ENCODE measurements around the gene DCBLD1.
A peak's percentile ranks its signal among the peaks of the same experiment; 100 is the strongest.

DCBLD1 gene

DNA sequence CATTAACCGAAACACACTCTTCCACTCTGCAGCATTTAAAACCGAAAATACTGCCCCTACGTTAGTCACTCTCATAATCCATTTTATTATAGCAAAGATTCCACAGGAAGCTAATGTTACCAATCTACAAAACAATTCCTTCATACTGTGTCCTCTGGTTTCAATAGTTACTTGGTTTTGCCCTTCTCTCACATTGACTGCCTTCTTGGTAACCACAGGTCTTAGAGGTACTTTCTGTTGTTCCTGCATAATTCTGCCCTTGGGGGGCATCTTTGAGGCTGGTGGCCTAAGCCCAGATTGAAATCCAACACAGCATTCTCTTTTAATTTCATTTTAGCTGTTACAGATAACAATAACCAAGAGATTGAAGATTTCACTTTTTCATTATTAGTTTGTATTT lies 9.8 kb upstream of the DCBLD1 start:
- no peak for DNase-seq

GRCh38 chr6:117473401-117473800 lies 9.1 kb upstream of the DCBLD1 start:
- no peak for DNase-seq

GRCh38 chr6:117477988-117478852 lies 4.3 kb upstream of the DCBLD1 start:
- no peak for DNase-seq

DNA sequence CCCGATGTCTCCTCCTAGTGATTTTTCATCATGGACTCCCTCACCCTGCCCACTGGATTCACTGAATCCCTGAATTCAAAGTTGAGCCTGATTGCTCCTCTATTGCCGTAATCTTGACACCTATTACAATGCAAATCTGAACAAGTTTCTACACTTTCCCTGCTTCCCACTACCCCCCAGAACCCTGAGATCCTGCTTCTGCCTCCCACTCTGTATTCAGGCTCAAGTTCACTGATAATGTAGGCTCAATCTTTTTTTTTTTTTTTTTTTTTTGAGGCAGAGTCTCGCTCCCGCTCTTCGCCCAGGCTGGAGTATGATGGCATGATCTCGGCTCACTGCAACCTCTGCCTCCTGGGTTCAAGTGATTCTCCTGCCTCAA lies 3.6 kb upstream of the DCBLD1 start:
- DNase-seq: no peak

GRCh38 chr6:117480651-117481050 lies 1.8 kb upstream of the DCBLD1 start:
- no peak for DNase-seq

- DNase-seq: no peak
Measured at GRCh38 chr6:117481278-117481925, 1.1 kb upstream of the DCBLD1 start.

DNA sequence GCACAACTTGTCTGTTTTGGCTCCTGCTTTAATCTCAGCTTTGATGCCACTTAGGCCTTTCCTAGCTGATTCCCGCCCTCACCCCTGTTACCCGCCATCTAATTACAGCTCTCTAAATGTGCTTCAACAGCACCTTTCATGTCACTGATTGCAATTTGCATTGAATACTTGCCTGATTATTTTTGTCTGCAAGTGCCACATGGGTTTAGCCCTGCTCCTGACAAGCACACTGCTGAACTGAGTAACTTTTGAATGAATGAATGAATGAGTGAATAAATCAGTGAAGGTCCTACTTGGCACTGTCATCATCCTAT lies 591 bp upstream of the DCBLD1 start:
- no peak for DNase-seq

DNA sequence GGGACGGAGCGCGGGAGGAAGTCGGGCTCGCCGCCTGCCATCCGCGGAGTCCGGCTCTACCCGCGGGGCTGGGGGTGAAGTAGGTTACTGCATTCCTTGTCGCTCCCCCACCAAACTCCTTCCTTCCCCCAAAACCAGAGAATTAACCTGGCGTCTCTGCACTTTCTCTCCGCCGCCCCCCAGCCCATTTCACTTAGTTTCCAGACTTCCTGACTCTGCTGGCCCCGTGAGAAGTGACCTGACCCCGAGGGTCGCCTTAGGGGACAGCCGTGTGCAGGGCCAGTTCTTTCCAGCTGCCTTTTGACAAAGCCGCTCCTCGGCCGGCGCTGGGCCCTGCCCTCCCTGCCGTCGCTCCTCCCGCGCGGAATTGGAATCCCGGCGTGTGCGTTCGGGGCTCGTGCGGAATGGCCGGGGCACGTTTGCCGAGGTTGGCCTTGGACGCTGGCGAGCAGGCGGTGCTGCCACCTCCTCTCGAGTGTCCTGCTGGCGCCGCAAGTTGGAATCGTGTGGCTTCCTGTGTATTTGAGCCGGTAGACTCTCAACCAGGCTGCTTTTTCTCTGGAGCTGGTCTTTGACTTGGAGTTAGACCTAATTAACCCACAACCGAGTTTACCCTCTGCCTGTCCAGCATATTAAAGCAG lies 650 bp downstream of the DCBLD1 start:
- peak; percentile 1 for DNase-seq

DNA sequence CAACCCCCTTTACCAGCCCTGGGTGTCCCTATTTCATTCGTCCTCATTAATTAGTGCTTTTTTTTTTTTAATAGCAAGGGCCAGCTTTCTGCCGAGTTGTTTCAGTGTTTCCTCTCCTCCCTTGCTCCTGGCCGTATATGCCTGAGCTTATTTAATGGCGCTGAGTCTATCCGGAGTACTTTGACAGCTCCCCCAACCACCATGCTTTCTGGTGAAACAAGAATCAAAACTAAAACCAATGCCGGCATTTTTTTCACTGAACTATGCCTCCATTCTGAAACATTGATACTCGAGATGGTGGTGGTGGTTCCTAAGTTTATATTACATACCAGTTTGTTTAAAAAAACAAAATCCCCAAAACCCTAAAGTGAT lies 1.2 kb downstream of the DCBLD1 start:
- DNase-seq: no peak

- DNase-seq: no peak
Measured at GRCh38 chr6:117484052-117484646, 1.7 kb downstream of the DCBLD1 start.

DNA sequence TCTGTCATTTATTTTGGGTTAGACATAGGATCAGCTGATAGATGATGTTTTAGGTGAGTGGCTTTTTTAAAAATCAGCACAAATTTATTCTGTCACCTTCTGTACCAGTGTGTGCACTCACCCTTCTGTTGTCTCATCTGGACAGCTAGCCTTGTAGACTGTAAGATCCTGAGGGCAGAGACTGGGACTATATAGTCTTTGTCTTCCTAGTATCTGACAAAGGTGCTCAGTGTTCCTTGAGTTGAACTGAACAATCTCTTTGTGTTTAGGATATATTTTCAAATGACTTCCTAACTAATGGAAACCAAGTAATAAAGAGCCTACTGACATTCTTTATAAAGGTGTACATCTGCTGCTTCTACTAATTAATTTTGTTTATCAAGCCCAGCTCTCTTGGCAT lies 3.0 kb downstream of the DCBLD1 start:
- DNase-seq: no peak

DNA sequence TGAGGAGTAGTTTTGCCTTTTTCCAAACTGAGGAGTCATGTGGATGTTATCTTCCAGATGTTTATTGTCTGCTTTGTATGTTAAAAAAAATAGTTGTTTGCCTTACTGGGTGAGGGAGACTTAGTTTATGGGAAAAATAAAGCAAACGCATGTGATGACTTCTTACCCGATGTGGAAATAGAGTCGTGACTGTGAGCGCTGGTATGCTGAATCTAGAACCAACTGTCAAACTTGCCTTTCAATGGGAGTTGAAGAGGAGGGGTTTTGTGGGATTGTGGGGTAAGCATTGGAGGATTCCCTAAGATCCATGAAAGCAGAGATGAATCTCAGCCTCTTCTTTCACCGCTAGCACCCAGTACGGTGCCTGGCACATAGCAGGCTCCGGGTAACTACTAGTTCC lies 5.3 kb downstream of the DCBLD1 start:
- DNase-seq: no peak

DNA sequence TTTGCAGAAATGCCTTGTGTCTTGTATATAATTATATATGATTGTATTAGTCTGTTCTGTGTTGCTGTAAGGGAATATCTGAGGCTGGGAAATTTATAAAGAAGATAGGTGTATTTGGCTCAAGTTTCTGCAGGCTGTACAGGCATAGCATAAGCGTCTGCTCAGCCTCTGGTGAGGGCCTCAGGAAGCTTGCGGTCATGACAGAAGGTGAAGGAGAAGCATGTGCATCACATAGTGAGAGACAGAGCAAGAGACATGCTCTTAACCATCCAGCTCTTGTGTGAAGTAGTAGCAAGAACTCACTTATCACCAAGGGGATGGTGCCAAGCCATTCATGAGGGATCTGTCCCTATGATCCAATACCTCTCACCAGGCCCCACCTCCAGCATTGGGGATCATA lies 6.5 kb downstream of the DCBLD1 start:
- no peak for DNase-seq

DNA sequence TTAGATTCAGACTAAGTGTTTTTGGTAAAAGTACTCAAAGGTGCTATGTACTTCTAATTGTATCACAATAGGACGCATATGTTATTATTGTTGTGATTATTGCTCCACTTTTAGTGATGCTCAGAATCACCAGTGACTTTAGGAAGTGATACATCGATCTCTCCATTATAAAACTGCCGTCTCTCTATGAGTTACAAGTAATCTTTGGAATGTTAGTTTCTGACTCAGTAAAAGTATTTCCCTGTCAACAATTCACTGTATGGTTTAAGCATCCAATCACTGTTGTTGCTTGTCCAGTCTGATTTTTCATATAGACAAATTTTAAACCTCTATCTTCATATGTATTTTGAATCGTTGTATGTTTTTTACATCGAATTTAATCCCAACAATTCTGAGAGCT lies 9.4 kb downstream of the DCBLD1 start:
- DNase-seq: no peak

DNA sequence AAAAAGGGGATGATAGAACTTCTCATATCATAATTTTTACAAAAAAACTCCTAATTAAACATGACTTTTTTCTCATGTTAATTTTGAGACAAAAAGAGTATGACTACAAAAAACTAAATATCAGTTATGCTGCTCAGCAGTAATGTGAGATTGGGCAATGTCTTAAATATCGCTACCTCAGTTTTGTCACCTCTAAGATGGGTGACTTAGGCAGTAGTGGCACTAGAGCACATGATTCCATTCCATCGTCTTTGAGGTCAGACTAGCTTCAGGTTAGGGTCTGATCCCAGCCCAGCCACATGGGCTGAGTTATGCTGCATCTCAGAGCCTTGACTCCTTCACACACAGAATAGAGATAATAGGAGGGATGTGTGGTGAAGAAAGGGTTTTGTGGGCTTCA lies 11.0 kb downstream of the DCBLD1 start:
- DNase-seq: no peak

- DNase-seq: no peak
Measured at GRCh38 chr6:117494283-117494682, 11.8 kb downstream of the DCBLD1 start.

DNA sequence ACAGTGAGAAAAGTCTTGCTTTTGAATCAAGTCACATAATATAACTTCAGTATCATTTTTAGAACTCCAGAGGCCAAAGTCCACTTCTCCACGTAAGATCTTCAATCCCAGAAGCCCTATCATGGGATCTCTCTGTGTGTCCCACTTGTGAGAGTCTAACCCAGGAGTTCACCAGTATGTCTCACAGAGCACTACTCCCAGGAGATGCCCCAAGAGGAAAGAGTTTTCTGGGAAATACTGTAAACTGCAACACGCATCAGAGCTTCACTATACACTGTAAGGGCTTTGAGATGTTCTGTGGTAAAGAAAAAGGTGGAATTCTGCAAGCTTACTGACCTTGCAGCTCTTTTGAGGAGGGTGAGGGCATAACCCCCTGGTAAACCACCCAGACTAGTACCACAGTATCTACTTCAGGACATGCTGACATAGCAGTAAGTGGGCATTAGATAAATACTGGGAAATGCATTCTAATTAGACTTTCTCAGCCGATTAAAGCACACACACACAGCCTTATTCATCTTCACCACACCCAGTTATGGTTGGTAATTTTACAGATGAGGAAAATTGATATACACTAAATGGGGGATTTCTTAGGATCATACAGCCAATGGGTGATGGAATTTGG lies 12.3 kb downstream of the DCBLD1 start:
- no peak for DNase-seq

DNA sequence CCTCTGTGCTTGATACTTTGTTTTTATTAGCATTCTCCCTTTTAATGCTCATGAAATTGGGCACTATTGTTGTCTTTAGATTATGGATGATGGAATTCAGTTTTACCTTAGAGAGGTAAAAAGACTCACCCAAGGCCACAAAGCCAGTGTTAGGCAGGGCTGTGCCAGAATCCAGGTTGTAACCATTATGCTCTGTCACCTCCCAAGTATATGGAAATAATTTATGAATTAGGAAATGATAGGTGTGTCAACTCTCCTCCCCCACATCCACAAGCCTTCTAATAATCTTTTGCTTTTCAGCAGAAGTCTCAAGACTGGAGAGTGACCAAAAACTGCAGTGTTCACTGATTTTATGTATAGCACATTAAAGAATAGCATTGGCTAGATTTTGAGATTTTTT lies 13.0 kb downstream of the DCBLD1 start:
- DNase-seq: no peak

- DNase-seq: no peak
Measured at GRCh38 chr6:117495869-117496268, 13.4 kb downstream of the DCBLD1 start.

DNA sequence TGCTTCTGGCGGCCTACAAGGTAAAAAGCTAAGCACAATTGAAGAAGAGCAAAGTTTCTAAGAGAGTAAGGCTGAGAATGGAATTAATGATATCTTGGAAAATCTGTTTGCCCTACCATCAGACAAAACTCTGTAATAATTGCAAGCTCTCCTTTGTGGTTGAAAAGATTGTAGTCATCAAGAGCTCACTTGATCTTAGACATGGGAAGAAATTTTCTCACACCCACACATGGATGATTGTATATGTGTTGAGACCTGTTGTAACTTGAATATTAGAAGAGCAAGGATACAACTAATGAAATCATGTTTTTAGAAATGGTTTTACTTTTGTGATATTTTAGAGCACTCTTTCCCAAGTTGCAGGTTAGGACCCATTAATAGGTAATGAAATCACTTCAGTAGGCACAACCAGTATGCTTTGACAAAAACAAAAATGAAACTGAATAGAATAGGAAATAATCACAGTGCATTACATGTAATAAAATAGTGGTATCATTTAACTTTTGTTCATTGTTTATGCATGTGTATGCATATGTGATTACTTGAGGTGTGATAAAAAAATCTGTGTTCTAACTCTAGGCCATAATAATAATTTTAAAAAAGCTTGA lies 14.0 kb downstream of the DCBLD1 start:
- DNase-seq: no peak

DNA sequence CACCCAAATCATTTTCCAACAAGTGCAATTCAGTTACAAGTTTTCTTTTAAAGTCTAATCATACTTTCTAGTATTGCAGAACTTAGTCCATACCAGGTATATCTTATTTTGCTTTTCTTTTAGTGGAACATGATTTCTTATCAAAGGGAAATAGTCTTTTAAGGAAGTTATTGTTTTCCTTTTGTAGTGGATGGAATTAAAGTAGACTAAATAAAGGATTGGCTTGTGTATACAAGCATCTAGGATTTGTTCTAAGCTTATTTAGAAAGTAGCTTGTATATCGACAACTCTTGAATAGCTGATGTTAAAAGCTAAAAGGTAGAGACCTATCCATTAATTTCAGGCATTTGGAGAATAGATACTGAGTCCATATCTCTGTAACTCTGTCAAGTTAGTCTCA lies 14.8 kb downstream of the DCBLD1 start:
- DNase-seq: no peak

DNA sequence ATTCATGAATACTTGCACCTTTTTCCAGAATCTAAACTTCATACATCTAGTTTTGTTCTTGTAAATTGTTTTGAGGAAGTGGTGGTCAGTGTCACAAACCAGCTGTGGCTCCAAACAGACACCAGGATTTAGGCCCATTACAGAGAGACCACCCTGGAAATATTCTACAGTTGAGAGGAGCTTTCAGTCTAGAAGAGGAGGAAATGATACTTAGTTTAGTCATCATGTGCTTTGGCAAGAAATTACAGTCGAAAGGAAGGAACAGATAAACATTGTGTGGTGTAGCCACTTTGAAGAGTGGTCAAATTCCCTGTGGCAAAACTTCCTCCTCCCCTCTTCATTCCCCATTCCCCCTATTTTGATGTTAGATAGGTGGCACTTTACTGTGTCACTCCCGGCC lies 15.7 kb downstream of the DCBLD1 start:
- DNase-seq: no peak

- no peak for DNase-seq
Measured at GRCh38 chr6:117501722-117502121, 19.2 kb downstream of the DCBLD1 start.

Measured in COR-L47 (cell line).